GM12878 (cell line): ENCODE results near the gene FAM98C. TPM values are rescaled to one million over a fixed set of nuclear protein-coding genes. Genes with fewer than 3 reads are reported as not detected.

Experiments used
- EZH2 ChIP-seq: IDR thresholded peaks from 2 replicates; pipeline ENCODE4 v1.6.1; 2012; ENCODE audit warnings: low read depth, mild to moderate bottlenecking, control low read depth, inconsistent platforms, low read length, borderline replicate concordance; ENCODE audit not compliant: control insufficient read depth
- HDAC6 ChIP-seq: fragments of 200-600 bp; sonication (generic); IDR thresholded peaks from one replicate; pipeline ENCODE4 v1.8.0; 2017; ENCODE audit warnings: antibody characterized with exemption; ENCODE audit not compliant: unreplicated experiment
- POU2F2 ChIP-seq: IDR thresholded peaks from 3 replicates; pipeline ENCODE4 v1.6.1; 2011; ENCODE audit warnings: low read depth, mild to moderate bottlenecking, low read length, borderline replicate concordance
- SP1 ChIP-seq: IDR thresholded peaks from one replicate; pipeline ENCODE4 v1.6.1; 2011; ENCODE audit warnings: low read depth, low read length
- ZNF217 ChIP-seq: fragments of 450-650 bp; IDR thresholded peaks from 2 replicates; pipeline ENCODE4 v1.6.1; 2017; ENCODE audit warnings: antibody characterized with exemption, mild to moderate bottlenecking
- ZSCAN29 ChIP-seq: fragments of 450-650 bp; IDR thresholded peaks from 2 replicates; pipeline ENCODE4 v1.6.1; 2017; ENCODE audit warnings: mild to moderate bottlenecking, moderate library complexity
- polyA plus RNA-seq, 11 experiments: library from polyadenylated mRNA; depleted of rRNA in 4 of 11; unstranded in 6 of 11; stranded (reverse) in 5 of 11; fragments of >200 nt; fragmentation: Nextera tagmentation in 4 of 11; fragmentation: Illumina TruSeq in 1 of 11; extraction: Ambion mirVana in 4 of 11; extraction: Trizol in 1 of 11; gene quantifications; 1 replicate in 1 of 11; 2 replicates in 10 of 11; pipeline versions ENCODE4 v1.2.1 to v1.2.3, GENCODE V29; 2011 to 2016; ENCODE audit warnings: inconsistent platforms in 2 of 11, missing spikeins in 2 of 11, low read depth in 1 of 11
- total RNA-seq, 4 experiments: library from RNA; depleted of rRNA in 3 of 4; stranded (reverse); fragments of >200 nt in 3 of 4; fragmentation: Illumina TruSeq in 1 of 4; extraction: Trizol in 1 of 4; gene quantifications; 2 replicates each; pipeline versions ENCODE4 v1.2.1 to v1.2.3, GENCODE V29; 2013 to 2021
- TF ChIP-seq, protein P1 (sequence below): fragments of 450-650 bp; IDR thresholded peaks from 2 replicates; pipeline ENCODE4 v1.6.1; 2017; ENCODE audit warnings: mild to moderate bottlenecking, moderate library complexity
- TF ChIP-seq, protein P2 (sequence below): fragments of 450-650 bp; IDR thresholded peaks from 2 replicates; pipeline ENCODE4 v1.6.1; 2017; ENCODE audit warnings: antibody characterized with exemption, mild to moderate bottlenecking, moderate library complexity
- TF ChIP-seq, protein P3 (sequence below): fragments of 450-650 bp; conservative IDR thresholded peaks from 2 replicates; pipeline ENCODE4 v1.6.1; 2017; ENCODE audit warnings: mild to moderate bottlenecking, moderate library complexity
- TF ChIP-seq, protein P4 (sequence below): fragments of 450-650 bp; IDR thresholded peaks from 2 replicates; pipeline ENCODE4 v1.6.1; 2017; ENCODE audit warnings: low read depth, mild to moderate bottlenecking, moderate library complexity
- TF ChIP-seq, protein P5 (sequence below): fragments of 450-650 bp; formaldehyde crosslinking; IDR thresholded peaks from 2 replicates; pipeline ENCODE4 v1.4.0; 2020; ENCODE audit warnings: mild to moderate bottlenecking, moderate library complexity

Gene FAM98C
- total and polyA plus RNA-seq, 10 of the 15 experiments (the other 5 are each of a cell fraction or from before 2014, with no cell fraction given): 1.4 to 17.2 (median 9.5) TPM

DNA sequence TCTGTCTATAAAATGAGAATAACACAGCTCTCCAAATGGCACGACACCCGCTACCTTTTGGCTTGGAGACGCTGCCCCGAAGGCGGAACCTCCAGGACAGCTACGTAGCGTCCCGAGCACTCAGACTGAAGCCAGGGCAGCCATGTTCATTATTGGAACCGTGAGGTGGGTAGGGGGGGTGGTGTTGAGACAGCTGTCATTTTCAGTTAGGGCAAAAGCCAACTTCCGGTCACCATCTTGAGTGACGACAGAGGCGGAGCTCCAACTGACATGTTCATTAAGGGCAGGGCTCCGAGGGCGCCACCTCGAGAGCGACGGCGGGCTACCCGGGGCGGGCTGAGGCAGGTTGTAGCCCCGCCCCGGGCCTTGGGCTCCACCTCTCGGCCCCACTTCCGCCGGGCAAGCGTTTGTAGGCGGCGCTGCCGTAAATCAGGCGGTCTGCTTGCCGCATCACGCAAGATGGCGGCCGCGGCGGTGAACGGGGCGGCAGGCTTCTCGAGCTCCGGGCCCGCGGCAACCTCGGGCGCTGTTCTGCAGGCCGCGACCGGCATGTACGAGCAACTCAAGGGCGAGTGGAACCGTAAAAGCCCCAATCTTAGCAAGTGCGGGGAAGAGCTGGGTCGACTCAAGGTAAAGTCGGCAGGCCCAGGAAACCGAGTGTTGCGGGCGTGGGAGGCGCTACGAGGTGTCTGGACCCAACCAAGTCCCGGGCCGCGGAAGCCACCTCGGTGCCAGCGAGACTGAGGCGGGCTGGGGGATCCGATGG lies 28.4 kb upstream of the FAM98C start, which contains the start of gene PSMD8 (continued):
- TF ChIP-seq, protein P1, sequence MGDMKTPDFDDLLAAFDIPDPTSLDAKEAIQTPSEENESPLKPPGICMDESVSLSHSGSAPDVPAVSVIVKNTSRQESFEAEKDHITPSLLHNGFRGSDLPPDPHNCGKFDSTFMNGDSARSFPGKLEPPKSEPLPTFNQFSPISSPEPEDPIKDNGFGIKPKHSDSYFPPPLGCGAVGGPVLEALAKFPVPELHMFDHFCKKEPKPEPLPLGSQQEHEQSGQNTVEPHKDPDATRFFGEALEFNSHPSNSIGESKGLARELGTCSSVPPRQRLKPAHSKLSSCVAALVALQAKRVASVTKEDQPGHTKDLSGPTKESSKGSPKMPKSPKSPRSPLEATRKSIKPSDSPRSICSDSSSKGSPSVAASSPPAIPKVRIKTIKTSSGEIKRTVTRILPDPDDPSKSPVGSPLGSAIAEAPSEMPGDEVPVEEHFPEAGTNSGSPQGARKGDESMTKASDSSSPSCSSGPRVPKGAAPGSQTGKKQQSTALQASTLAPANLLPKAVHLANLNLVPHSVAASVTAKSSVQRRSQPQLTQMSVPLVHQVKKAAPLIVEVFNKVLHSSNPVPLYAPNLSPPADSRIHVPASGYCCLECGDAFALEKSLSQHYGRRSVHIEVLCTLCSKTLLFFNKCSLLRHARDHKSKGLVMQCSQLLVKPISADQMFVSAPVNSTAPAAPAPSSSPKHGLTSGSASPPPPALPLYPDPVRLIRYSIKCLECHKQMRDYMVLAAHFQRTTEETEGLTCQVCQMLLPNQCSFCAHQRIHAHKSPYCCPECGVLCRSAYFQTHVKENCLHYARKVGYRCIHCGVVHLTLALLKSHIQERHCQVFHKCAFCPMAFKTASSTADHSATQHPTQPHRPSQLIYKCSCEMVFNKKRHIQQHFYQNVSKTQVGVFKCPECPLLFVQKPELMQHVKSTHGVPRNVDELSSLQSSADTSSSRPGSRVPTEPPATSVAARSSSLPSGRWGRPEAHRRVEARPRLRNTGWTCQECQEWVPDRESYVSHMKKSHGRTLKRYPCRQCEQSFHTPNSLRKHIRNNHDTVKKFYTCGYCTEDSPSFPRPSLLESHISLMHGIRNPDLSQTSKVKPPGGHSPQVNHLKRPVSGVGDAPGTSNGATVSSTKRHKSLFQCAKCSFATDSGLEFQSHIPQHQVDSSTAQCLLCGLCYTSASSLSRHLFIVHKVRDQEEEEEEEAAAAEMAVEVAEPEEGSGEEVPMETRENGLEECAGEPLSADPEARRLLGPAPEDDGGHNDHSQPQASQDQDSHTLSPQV: no peak
- TF ChIP-seq, protein P2, sequence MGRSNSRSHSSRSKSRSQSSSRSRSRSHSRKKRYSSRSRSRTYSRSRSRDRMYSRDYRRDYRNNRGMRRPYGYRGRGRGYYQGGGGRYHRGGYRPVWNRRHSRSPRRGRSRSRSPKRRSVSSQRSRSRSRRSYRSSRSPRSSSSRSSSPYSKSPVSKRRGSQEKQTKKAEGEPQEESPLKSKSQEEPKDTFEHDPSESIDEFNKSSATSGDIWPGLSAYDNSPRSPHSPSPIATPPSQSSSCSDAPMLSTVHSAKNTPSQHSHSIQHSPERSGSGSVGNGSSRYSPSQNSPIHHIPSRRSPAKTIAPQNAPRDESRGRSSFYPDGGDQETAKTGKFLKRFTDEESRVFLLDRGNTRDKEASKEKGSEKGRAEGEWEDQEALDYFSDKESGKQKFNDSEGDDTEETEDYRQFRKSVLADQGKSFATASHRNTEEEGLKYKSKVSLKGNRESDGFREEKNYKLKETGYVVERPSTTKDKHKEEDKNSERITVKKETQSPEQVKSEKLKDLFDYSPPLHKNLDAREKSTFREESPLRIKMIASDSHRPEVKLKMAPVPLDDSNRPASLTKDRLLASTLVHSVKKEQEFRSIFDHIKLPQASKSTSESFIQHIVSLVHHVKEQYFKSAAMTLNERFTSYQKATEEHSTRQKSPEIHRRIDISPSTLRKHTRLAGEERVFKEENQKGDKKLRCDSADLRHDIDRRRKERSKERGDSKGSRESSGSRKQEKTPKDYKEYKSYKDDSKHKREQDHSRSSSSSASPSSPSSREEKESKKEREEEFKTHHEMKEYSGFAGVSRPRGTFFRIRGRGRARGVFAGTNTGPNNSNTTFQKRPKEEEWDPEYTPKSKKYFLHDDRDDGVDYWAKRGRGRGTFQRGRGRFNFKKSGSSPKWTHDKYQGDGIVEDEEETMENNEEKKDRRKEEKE: no peak
- peak; percentile 70; the same call in 2 of the 3 replicates for TF ChIP-seq POU2F2
- TF ChIP-seq, protein P3, sequence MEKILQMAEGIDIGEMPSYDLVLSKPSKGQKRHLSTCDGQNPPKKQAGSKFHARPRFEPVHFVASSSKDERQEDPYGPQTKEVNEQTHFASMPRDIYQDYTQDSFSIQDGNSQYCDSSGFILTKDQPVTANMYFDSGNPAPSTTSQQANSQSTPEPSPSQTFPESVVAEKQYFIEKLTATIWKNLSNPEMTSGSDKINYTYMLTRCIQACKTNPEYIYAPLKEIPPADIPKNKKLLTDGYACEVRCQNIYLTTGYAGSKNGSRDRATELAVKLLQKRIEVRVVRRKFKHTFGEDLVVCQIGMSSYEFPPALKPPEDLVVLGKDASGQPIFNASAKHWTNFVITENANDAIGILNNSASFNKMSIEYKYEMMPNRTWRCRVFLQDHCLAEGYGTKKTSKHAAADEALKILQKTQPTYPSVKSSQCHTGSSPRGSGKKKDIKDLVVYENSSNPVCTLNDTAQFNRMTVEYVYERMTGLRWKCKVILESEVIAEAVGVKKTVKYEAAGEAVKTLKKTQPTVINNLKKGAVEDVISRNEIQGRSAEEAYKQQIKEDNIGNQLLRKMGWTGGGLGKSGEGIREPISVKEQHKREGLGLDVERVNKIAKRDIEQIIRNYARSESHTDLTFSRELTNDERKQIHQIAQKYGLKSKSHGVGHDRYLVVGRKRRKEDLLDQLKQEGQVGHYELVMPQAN: peak; percentile 95
- TF ChIP-seq ZNF217: no peak
- TF ChIP-seq, protein P4, sequence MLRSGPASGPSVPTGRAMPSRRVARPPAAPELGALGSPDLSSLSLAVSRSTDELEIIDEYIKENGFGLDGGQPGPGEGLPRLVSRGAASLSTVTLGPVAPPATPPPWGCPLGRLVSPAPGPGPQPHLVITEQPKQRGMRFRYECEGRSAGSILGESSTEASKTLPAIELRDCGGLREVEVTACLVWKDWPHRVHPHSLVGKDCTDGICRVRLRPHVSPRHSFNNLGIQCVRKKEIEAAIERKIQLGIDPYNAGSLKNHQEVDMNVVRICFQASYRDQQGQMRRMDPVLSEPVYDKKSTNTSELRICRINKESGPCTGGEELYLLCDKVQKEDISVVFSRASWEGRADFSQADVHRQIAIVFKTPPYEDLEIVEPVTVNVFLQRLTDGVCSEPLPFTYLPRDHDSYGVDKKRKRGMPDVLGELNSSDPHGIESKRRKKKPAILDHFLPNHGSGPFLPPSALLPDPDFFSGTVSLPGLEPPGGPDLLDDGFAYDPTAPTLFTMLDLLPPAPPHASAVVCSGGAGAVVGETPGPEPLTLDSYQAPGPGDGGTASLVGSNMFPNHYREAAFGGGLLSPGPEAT: peak; percentile 45
- TF ChIP-seq ZSCAN29: no peak
- TF ChIP-seq HDAC6: no peak
- TF ChIP-seq, protein P5, sequence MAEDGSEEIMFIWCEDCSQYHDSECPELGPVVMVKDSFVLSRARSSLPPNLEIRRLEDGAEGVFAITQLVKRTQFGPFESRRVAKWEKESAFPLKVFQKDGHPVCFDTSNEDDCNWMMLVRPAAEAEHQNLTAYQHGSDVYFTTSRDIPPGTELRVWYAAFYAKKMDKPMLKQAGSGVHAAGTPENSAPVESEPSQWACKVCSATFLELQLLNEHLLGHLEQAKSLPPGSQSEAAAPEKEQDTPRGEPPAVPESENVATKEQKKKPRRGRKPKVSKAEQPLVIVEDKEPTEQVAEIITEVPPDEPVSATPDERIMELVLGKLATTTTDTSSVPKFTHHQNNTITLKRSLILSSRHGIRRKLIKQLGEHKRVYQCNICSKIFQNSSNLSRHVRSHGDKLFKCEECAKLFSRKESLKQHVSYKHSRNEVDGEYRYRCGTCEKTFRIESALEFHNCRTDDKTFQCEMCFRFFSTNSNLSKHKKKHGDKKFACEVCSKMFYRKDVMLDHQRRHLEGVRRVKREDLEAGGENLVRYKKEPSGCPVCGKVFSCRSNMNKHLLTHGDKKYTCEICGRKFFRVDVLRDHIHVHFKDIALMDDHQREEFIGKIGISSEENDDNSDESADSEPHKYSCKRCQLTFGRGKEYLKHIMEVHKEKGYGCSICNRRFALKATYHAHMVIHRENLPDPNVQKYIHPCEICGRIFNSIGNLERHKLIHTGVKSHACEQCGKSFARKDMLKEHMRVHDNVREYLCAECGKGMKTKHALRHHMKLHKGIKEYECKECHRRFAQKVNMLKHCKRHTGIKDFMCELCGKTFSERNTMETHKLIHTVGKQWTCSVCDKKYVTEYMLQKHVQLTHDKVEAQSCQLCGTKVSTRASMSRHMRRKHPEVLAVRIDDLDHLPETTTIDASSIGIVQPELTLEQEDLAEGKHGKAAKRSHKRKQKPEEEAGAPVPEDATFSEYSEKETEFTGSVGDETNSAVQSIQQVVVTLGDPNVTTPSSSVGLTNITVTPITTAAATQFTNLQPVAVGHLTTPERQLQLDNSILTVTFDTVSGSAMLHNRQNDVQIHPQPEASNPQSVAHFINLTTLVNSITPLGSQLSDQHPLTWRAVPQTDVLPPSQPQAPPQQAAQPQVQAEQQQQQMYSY (CRISPR knock-in tag): no peak
- TF ChIP-seq EZH2: no peak
- peak; percentile 51 for TF ChIP-seq SP1
